H1 (cell line): ENCODE results near the gene YBX2. TPM values are rescaled to one million over a fixed set of nuclear protein-coding genes. Genes with fewer than 3 reads are reported as not detected.

ENCODE experiments used
- BCL11A ChIP-seq, 2 experiments: IDR thresholded peaks; one replicate each; pipeline ENCODE4 v1.6.1; 2011; ENCODE audit warnings: low read depth in 2 of 2, low read length in 2 of 2, mild to moderate bottlenecking in 2 of 2
- CHD7 ChIP-seq: fragments of 300-600 bp; sonication (generic); IDR thresholded peaks from 2 replicates; pipeline ENCODE4 v1.7.1; 2012; ENCODE audit warnings: low read length, moderate library complexity, mild to moderate bottlenecking, inconsistent platforms; ENCODE audit not compliant: insufficient replicate concordance
- CREB1 ChIP-seq: IDR thresholded peaks from 2 replicates; pipeline ENCODE4 v1.6.1; 2012; ENCODE audit warnings: inconsistent platforms
- NRF1 ChIP-seq: IDR thresholded peaks from 2 replicates; pipeline ENCODE4 v1.6.1; 2011; ENCODE audit warnings: mild to moderate bottlenecking, low read depth, low read length, improper control_type of control experiment
- RNF2 ChIP-seq: fragments of 200-900, 300-1000 bp; sonication (generic); IDR thresholded peaks from 2 replicates; pipeline ENCODE4 v1.7.1; 2016; ENCODE audit warnings: borderline replicate concordance, low read depth, mild to moderate bottlenecking, antibody characterized with exemption, low read length; ENCODE audit not compliant: poor library complexity, severe bottlenecking; ENCODE audit errors: missing control alignments
- TAF7 ChIP-seq: optimal IDR thresholded peaks from 2 replicates; pipeline ENCODE3; 2011; ENCODE audit warnings: low read depth, mild to moderate bottlenecking, inconsistent platforms, low read length, moderate library complexity, borderline replicate concordance
- polyA plus RNA-seq, 7 experiments: library from polyadenylated mRNA; depleted of rRNA in 3 of 7; stranded (reverse) in 5 of 7; unstranded in 2 of 7; fragments of >200 nt in 5 of 7; fragments of 200-250 nt in 2 of 7; gene quantifications; 1 replicate in 5 of 7; 2 replicates in 1 of 7; 4 replicates in 1 of 7; pipeline versions ENCODE4 v1.2.1 to v1.2.3, GENCODE V29; 2011 to 2013; ENCODE audit warnings: missing spikeins in 2 of 7, mixed read lengths in 2 of 7
- total RNA-seq: library from RNA; stranded (reverse); fragmentation: NEBNext Ultra II Directional; extraction: Animal tissue kit (Norgen Biotek cat#: 25700); gene quantifications from 2 replicates; pipeline ENCODE4 v1.2.1, GENCODE V29; 2021
- TF ChIP-seq, protein P1 (sequence below): IDR thresholded peaks from 2 replicates; pipeline ENCODE4 v1.6.1; 2011; ENCODE audit warnings: low read length, improper control_type of control experiment

The YBX2 gene
- total and polyA plus RNA-seq, 2 of the 8 experiments (the other 6 are each of a cell fraction or from before 2014, with no cell fraction given), result 19.2 to 30.5 TPM

- no peak for TF ChIP-seq CHD7
- no peak for TF ChIP-seq BCL11A (IDR thresholded peaks at IDR 0.05; ENCODE audit: low read depth in 2 of 2, low read length in 2 of 2)
- TF ChIP-seq RNF2, result no peak
- TF ChIP-seq, protein P1, sequence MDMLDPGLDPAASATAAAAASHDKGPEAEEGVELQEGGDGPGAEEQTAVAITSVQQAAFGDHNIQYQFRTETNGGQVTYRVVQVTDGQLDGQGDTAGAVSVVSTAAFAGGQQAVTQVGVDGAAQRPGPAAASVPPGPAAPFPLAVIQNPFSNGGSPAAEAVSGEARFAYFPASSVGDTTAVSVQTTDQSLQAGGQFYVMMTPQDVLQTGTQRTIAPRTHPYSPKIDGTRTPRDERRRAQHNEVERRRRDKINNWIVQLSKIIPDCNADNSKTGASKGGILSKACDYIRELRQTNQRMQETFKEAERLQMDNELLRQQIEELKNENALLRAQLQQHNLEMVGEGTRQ, result no peak
- TF ChIP-seq NRF1, result peak; percentile 97
- TF ChIP-seq TAF7, result peak; percentile 24
- peak; percentile 58; the same call in 1 of the 2 replicates for TF ChIP-seq CREB1
Observed at GRCh38 chr17:7239091-7240027, 55.1 kb downstream of the YBX2 start, which contains the start of gene PHF23 (continued).
